ENCODE data around the gene CEBPE. TPM values are rescaled to one million over a fixed set of nuclear protein-coding genes. Genes with fewer than 3 reads are reported as not detected.

Gene CEBPE
- total RNA-seq, 4 donors from 2014 or later = not detected

GRCh38 chr14:23125933-23126524, 7.0 kb upstream of the CEBPE start:
- Histone ChIP-seq H3K4me3 (no peak overlapping the region), H3K27ac (no peak overlapping the region), H3K27me3 (no peaks in the 10 kb centered on the region), H3K4me1 (peaks cover 0 to 7% (median 0%) of the 10 kb centered on the region in 4 donors), H3K36me3 (peaks cover 0 to 17% (median 0%) of the 10 kb centered on the region in 3 donors), H3K9me3 (no peaks in the 10 kb centered on the region)
- no peak for DNase-seq
- TF ChIP-seq POLR2A (IDR thresholded peaks at IDR 0.05) (no peak), CTCF (IDR thresholded peaks at IDR 0.05) (no peak)

- no peaks in the 10 kb centered on the region for H3K9me3 ChIP-seq
- TF ChIP-seq CTCF (IDR thresholded peaks at IDR 0.05) (no peak), POLR2A (IDR thresholded peaks at IDR 0.05) (no peak)
- no peak overlapping the region for H3K4me3 ChIP-seq
- H3K27me3 ChIP-seq = no peaks in the 10 kb centered on the region
- peaks cover 0 to 9% (median under 1%) of the 10 kb centered on the region in 4 donors for H3K4me1 ChIP-seq
- H3K36me3 ChIP-seq = peaks cover 0 to 17% (median 0%) of the 10 kb centered on the region in 3 donors
- no peak overlapping the region for H3K27ac ChIP-seq
- DNase-seq = no peak
Observed at GRCh38 chr14:23125011-23125410, 6.0 kb upstream of the CEBPE start.

GRCh38 chr14:23124337-23124954, 5.4 kb upstream of the CEBPE start:
- no peaks in the 10 kb centered on the region for H3K27me3 ChIP-seq
- TF ChIP-seq CTCF (IDR thresholded peaks at IDR 0.05) = no peak
- TF ChIP-seq POLR2A (IDR thresholded peaks at IDR 0.05) = no peak
- H3K36me3 ChIP-seq = peaks cover 0 to 17% (median 0%) of the 10 kb centered on the region in 3 donors
- DNase-seq = no peak
- H3K4me3 ChIP-seq = no peak overlapping the region
- peaks cover 0 to 13% (median 2%) of the 10 kb centered on the region in 4 donors for H3K4me1 ChIP-seq
- no peaks in the 10 kb centered on the region for H3K9me3 ChIP-seq
- no peak overlapping the region for H3K27ac ChIP-seq

DNA sequence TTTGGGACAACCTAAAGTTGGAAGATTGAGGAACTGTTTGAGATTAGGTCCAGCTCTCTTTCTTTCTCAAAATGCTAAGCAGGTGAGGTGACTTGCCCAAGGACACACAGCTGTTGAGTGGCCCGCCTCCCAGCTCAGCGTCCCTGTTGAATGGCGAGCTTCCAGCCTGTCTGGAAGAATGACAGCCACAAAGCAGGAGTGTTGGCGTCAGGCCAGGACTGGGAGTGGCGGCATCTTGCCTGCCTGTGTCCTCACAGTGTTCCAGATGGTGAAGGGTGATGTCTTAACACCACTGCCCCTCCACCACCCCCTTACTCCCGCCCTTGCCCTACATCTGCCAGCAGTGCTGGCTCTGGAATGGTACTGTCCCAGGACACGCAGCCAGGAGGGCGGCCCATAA, 4.4 kb upstream of the CEBPE start:
- no peaks in the 10 kb centered on the region for H3K9me3 ChIP-seq
- H3K27me3 ChIP-seq = no peaks in the 10 kb centered on the region
- H3K4me3 ChIP-seq = no peak overlapping the region
- no peak overlapping the region for H3K27ac ChIP-seq
- peaks cover 0 to 17% (median 5%) of the 10 kb centered on the region in 4 donors for H3K4me1 ChIP-seq
- TF ChIP-seq POLR2A (IDR thresholded peaks at IDR 0.05) (no peak), CTCF (IDR thresholded peaks at IDR 0.05) (no peak)
- peak in 2 of 3 donors; percentile 89 to 90 for DNase-seq
- peaks cover 0 to 11% (median 0%) of the 10 kb centered on the region in 3 donors for H3K36me3 ChIP-seq

GRCh38 chr14:23122086-23122485, 3.0 kb upstream of the CEBPE start:
- no peak for DNase-seq
- no peaks in the 10 kb centered on the region for H3K9me3 ChIP-seq
- no peak for TF ChIP-seq POLR2A (IDR thresholded peaks at IDR 0.05)
- TF ChIP-seq CTCF (IDR thresholded peaks at IDR 0.05) = no peak
- no peak overlapping the region for H3K4me3 ChIP-seq
- H3K4me1 ChIP-seq = peaks cover 0 to 17% (median 5%) of the 10 kb centered on the region in 4 donors
- H3K27ac ChIP-seq = peak overlapping the region in 1 of 4 donors; percentile 84
- peaks cover 0 to 5% (median 0%) of the 10 kb centered on the region in 3 donors for H3K36me3 ChIP-seq
- no peaks in the 10 kb centered on the region for H3K27me3 ChIP-seq
